SK-N-SH (cell line): ENCODE results near the gene DDX25. TPM values are rescaled to one million over a fixed set of nuclear protein-coding genes. Genes with fewer than 3 reads are reported as not detected.

ENCODE experiments used
- CTCF ChIA-PET: fragments of 300-600, 350-600 bp; formaldehyde crosslinking; extraction: SDS; loops from one replicate; lab custom pipeline; 2021; lab: Yijun Ruan, JAX
- POLR2A ChIA-PET: fragments of 350-600 bp; sonication (Branson Sonifier 250); formaldehyde crosslinking; extraction: SDS; loops from one replicate; lab custom pipeline; 2020; ENCODE audit warnings: antibody characterized with exemption, inconsistent platforms; lab: Yijun Ruan, JAX
- DNase-seq: peaks from one replicate; pipeline ENCODE4 v3.0.0; 2012
- H2AFZ ChIP-seq: fragments of 200-600 bp; sonication (generic); 2 replicates; pipeline ENCODE4 v1.8.1; 2016; ENCODE audit warnings: antibody characterized with exemption, mild to moderate bottlenecking, low read depth
- H3F3A ChIP-seq: fragments of 200-600 bp; sonication (generic); replicated peaks from 2 replicates; pipeline ENCODE3; 2016; ENCODE audit warnings: antibody characterized with exemption, mild to moderate bottlenecking; ENCODE audit not compliant: insufficient read depth
- H3K27ac ChIP-seq, 2 experiments: fragments of 200-500 bp in 1 of 2; fragments of 200-600 bp in 1 of 2; sonication (Bioruptor generic) in 1 of 2; sonication (generic), shearing (Covaris generic) in 1 of 2; 2 replicates each; pipeline versions ENCODE4 v1.5.1 to v1.6.1; 2014 to 2016; ENCODE audit warnings: low read depth in 2 of 2, inconsistent platforms in 1 of 2, low read length in 1 of 2, mild to moderate bottlenecking in 1 of 2, mixed read lengths in 1 of 2
- H3K27me3 ChIP-seq: fragments of 200-600 bp; sonication (generic), shearing (Covaris generic); 2 replicates; pipeline ENCODE4 v1.6.1; 2016; ENCODE audit warnings: mixed run types; ENCODE audit not compliant: insufficient read depth
- H3K36me3 ChIP-seq, 2 experiments: fragments of 200-500 bp in 1 of 2; fragments of 200-600 bp in 1 of 2; sonication (Bioruptor generic) in 1 of 2; sonication (generic) in 1 of 2; replicated peaks in 1 of 2; 2 replicates each; pipeline versions ENCODE3 to v1.5.1; 2014 to 2016; ENCODE audit warnings: low read length in 1 of 2, mild to moderate bottlenecking in 1 of 2; ENCODE audit not compliant: insufficient read depth in 2 of 2, control insufficient read depth in 1 of 2
- H3K4me1 ChIP-seq, 2 experiments: fragments of 200-500 bp in 1 of 2; fragments of 200-600 bp in 1 of 2; sonication (Bioruptor generic) in 1 of 2; sonication (generic), shearing (Covaris generic) in 1 of 2; 2 replicates each; pipeline versions ENCODE4 v1.5.1 to v1.6.1; 2014 to 2016; ENCODE audit warnings: low read depth in 1 of 2, low read length in 1 of 2, mixed run types in 1 of 2; ENCODE audit not compliant: insufficient read depth in 2 of 2, control insufficient read depth in 1 of 2
- H3K4me2 ChIP-seq: fragments of 200-600 bp; sonication (generic), shearing (Covaris generic); 2 replicates; pipeline ENCODE4 v1.6.1; 2017; ENCODE audit warnings: mixed run types
- H3K4me3 ChIP-seq, 2 experiments: fragments of 200-500 bp in 1 of 2; fragments of 200-600 bp in 1 of 2; sonication (Bioruptor generic) in 1 of 2; sonication (generic), shearing (Covaris generic) in 1 of 2; 2 replicates each; pipeline versions ENCODE4 v1.5.1 to v1.8.1; 2014 to 2016; ENCODE audit warnings: low read depth in 2 of 2, inconsistent platforms in 1 of 2, low read length in 1 of 2, mild to moderate bottlenecking in 1 of 2, mixed read lengths in 1 of 2, moderate library complexity in 1 of 2
- H3K79me2 ChIP-seq: fragments of 200-600 bp; sonication (generic); 2 replicates; pipeline ENCODE4 v1.8.1; 2017; ENCODE audit warnings: mild to moderate bottlenecking; ENCODE audit not compliant: insufficient read depth
- H3K9ac ChIP-seq: fragments of 200-600 bp; sonication (generic); 2 replicates; pipeline ENCODE4 v1.6.1; 2017; ENCODE audit warnings: mixed run types
- H3K9me2 ChIP-seq: fragments of 200-600 bp; sonication (generic); 2 replicates; pipeline ENCODE4 v1.6.1; 2017; ENCODE audit warnings: mixed run types
- H3K9me3 ChIP-seq: fragments of 200-600 bp; sonication (generic); 2 replicates; pipeline ENCODE4 v1.6.1; 2017; ENCODE audit warnings: mixed run types, mild to moderate bottlenecking, moderate library complexity
- H4K20me1 ChIP-seq: fragments of 200-600 bp; sonication (generic); 2 replicates; pipeline ENCODE4 v1.6.1; 2017; ENCODE audit warnings: mild to moderate bottlenecking, mixed run types; ENCODE audit not compliant: insufficient read depth
- CTCF ChIP-seq: fragments of 200-600 bp; sonication (generic); IDR thresholded peaks from 2 replicates; pipeline ENCODE4 v1.6.1; 2017; ENCODE audit warnings: antibody characterized with exemption, mild to moderate bottlenecking, moderate library complexity
- ELF1 ChIP-seq: IDR thresholded peaks from 2 replicates; pipeline ENCODE4 v1.4.0; 2012
- EP300 ChIP-seq, 2 experiments: IDR thresholded peaks; 2 replicates each; pipeline versions ENCODE4 v1.4.0 to v1.6.1; 2012; ENCODE audit warnings: borderline replicate concordance in 1 of 2, low read depth in 1 of 2, low read length in 1 of 2
- GABPA ChIP-seq: IDR thresholded peaks from 2 replicates; pipeline ENCODE4 v1.4.0; 2012; ENCODE audit warnings: low read depth, mild to moderate bottlenecking
- GATA2 ChIP-seq: sonication (generic); formaldehyde crosslinking; IDR thresholded peaks from 2 replicates; pipeline ENCODE4 v1.5.0; 2020; ENCODE audit warnings: mild to moderate bottlenecking, missing genetic modification reagents
- JUND ChIP-seq: IDR thresholded peaks from 2 replicates; pipeline ENCODE4 v1.4.0; 2012
- MAX ChIP-seq: IDR thresholded peaks from 2 replicates; pipeline ENCODE4 v1.4.0; 2012; ENCODE audit warnings: low read depth
- NFIC ChIP-seq: IDR thresholded peaks from 2 replicates; pipeline ENCODE4 v1.4.0; 2012; ENCODE audit warnings: borderline replicate concordance
- NRF1 ChIP-seq: IDR thresholded peaks from 2 replicates; pipeline ENCODE4 v1.6.1; 2012; ENCODE audit warnings: low read depth, mild to moderate bottlenecking, low read length
- POLR2AphosphoS5 ChIP-seq: IDR thresholded peaks from 2 replicates; pipeline ENCODE4 v1.6.1; 2012; ENCODE audit warnings: low read depth, low read length
- RAD21 ChIP-seq: IDR thresholded peaks from 2 replicates; pipeline ENCODE4 v1.6.1; 2012; ENCODE audit warnings: mild to moderate bottlenecking, low read length
- RXRA ChIP-seq: IDR thresholded peaks from 2 replicates; pipeline ENCODE4 v1.4.0; 2012; ENCODE audit warnings: low read depth, mild to moderate bottlenecking, borderline replicate concordance
- SIN3A ChIP-seq: IDR thresholded peaks from 2 replicates; pipeline ENCODE4 v1.6.1; 2012; ENCODE audit warnings: low read depth, mild to moderate bottlenecking, low read length, moderate library complexity, borderline replicate concordance
- SMC3 ChIP-seq: IDR thresholded peaks from 2 replicates; pipeline ENCODE4 v1.6.1; 2012; ENCODE audit warnings: low read depth, low read length, improper control_type of control experiment
- TEAD4 ChIP-seq: IDR thresholded peaks from 2 replicates; pipeline ENCODE4 v1.4.0; 2012; ENCODE audit warnings: mild to moderate bottlenecking, borderline replicate concordance; ENCODE audit not compliant: insufficient read depth
- USF1 ChIP-seq: IDR thresholded peaks from 2 replicates; pipeline ENCODE4 v1.4.0; 2012; ENCODE audit warnings: low read depth, borderline replicate concordance
- ZBTB33 ChIP-seq: IDR thresholded peaks from 2 replicates; pipeline ENCODE4 v1.4.0; 2012; ENCODE audit warnings: low read depth, borderline replicate concordance
- WGBS: methylation state at CpG from one replicate; pipeline ENCODE4 v1.1.6; 2017; ENCODE audit warnings: low lambda C conversion rate; 5-methylcytosine and 5-hydroxymethylcytosine counted together
- polyA plus RNA-seq, 3 experiments: library from polyadenylated mRNA; depleted of rRNA; stranded (reverse); fragments of >200 nt; gene quantifications; 2 replicates each; pipeline ENCODE4 v1.2.3, GENCODE V29; 2012

The DDX25 gene
- polyA plus RNA-seq, 1 of the 3 experiments (the other 2 are of a cell fraction), result 0.12 TPM

- Histone ChIP-seq H3K79me2 (no peaks in the 10 kb centered on the region), H2AFZ (peak overlapping the region; percentile 26; the same call in 1 of the 2 replicates), H3K4me2 (no peak overlapping the region), H3K9ac (no peak overlapping the region), H3K36me3 (no peaks in the 10 kb centered on the region), H3K9me2 (no peaks in the 10 kb centered on the region), H3K27ac (no peak overlapping the region), H3K27me3 (no peaks in the 10 kb centered on the region), H3K9me3 (no peaks in the 10 kb centered on the region), H3F3A (no peaks in the 10 kb centered on the region), H4K20me1 (no peaks in the 10 kb centered on the region), H3K4me1 (peaks cover 0 to 29% of the 10 kb centered on the region in 2 experiments; a peak in 2 of 4 replicates)
- no peak for DNase-seq
- ChIA-PET CTCF (interaction anchor here (0.6 to 5.0 kb wide), 6 partner anchors 12 to 177 kb away, joined by 3 to 31 read pairs (median 6); partner anchors contain the start of gene CDON), POLR2A (no interaction called here)
- 86% methylated on average over 5 of the region's 5 CpGs for WGBS
- TF ChIP-seq NFIC (no peak), GABPA (peak; percentile 47), RXRA (no peak), SMC3 (no peak), USF1 (no peak), CTCF (no peak), MAX (no peak)
- TF ChIP-seq, all 33 proteins: peak for 1
- H3K4me3 ChIP-seq, result no peak overlapping the region
Observed at GRCh38 chr11:125938418-125938817, 34.1 kb downstream of the DDX25 start.

GRCh38 chr11:125939081-125939521 lies 34.8 kb downstream of the DDX25 start:
- Histone ChIP-seq H3K9me3 (no peaks in the 10 kb centered on the region), H3K36me3 (no peaks in the 10 kb centered on the region), H4K20me1 (no peaks in the 10 kb centered on the region), H3F3A (no peaks in the 10 kb centered on the region), H3K4me3 (no peak overlapping the region), H3K27ac (no peak overlapping the region), H2AFZ (no peak overlapping the region), H3K4me1 (peaks cover 0 to 26% of the 10 kb centered on the region in 2 experiments; a peak in 2 of 4 replicates)
- ChIA-PET POLR2A (no interaction called here), CTCF (interaction anchor here (0.8 to 5.0 kb wide), 5 partner anchors 11 to 122 kb away, joined by 3 to 31 read pairs (median 9); partner anchors contain the start of gene CDON)
- no peak for DNase-seq
- TF ChIP-seq NRF1 (no peak), SIN3A (no peak), MAX (no peak), USF1 (no peak), TEAD4 (no peak), EP300 (IDR thresholded peaks at IDR 0.05; ENCODE audit: borderline replicate concordance in 1 of 2, low read depth in 1 of 2, low read length in 1 of 2) (no peak), SMC3 (no peak), ELF1 (no peak), JUND (no peak), CTCF (no peak), POLR2AphosphoS5 (no peak), RAD21 (no peak), ZBTB33 (no peak), GATA2 (CRISPR knock-in tag) (no peak), RXRA (no peak)
- TF ChIP-seq, all 33 proteins: peak for 0
- 84% methylated on average over 3 of the region's 4 CpGs for WGBS
- Histone ChIP-seq H3K9me2 (no peaks in the 10 kb centered on the region), H3K4me2 (no peak overlapping the region), H3K79me2 (no peaks in the 10 kb centered on the region), H3K27me3 (no peaks in the 10 kb centered on the region), H3K9ac (no peak overlapping the region)
